GM18870 (cell line): ENCODE data around the gene NPFFR1.
"Not testable (repeated sequence)": the region's sequence is repeated elsewhere in the genome, so short reads cannot be mapped to it uniquely, and the experiment has no call there.

Experiments used
- ATAC-seq: cut with Tn5 transposase; IDR thresholded peaks from one replicate; pipeline ENCODE4 v1.9.1; 2021; ENCODE audit warnings: moderate library complexity; ENCODE audit not compliant: unreplicated experiment

The NPFFR1 gene

GRCh38 chr10:70260734-70261133, 23.1 kb downstream of the NPFFR1 start:
- no peak for ATAC-seq

DNA sequence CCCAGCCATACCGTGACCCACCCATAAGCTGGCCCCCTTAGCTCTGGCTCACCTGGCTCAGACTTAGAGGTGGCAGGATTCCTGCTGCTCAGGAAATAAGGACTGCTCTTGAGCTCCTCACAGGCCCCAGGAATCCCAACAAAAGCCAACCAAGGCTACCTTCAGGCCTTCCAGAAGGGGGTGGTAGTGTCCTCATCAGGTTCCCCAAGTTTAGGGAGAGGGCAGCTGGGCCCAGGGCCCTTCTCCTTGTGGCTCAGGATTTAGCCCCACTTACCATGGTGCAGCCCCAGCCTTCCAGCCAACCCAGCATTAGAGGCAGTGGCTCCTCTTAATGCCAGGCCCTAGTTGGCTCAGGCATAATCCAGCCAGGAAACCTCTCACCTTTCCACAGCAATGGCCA, 23.5 kb downstream of the NPFFR1 start:
- no peak for ATAC-seq

GRCh38 chr10:70258216-70258615, 25.6 kb downstream of the NPFFR1 start:
- ATAC-seq: no peak

- not testable (repeated sequence) for ATAC-seq
Measured at GRCh38 chr10:70257816-70258215, 26.0 kb downstream of the NPFFR1 start.

DNA sequence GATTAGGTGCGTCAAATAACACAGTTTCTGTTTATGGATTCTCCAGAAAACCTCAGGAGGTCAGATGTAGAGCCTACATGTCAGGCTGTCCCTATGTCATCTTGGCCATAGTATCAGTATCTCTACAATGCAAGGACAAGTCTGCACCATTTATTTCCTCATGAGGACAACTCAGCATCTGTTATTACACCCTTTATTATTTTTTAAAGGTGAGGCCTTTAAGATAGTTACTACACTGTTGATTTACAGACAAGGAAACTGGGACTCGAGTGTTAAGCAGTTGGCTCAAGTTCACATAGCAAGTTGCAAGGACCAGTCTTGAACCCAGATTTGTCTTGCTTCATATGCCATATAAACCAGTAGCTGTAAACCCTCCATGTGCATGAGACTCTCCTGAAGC, 27.3 kb downstream of the NPFFR1 start:
- no peak for ATAC-seq

DNA sequence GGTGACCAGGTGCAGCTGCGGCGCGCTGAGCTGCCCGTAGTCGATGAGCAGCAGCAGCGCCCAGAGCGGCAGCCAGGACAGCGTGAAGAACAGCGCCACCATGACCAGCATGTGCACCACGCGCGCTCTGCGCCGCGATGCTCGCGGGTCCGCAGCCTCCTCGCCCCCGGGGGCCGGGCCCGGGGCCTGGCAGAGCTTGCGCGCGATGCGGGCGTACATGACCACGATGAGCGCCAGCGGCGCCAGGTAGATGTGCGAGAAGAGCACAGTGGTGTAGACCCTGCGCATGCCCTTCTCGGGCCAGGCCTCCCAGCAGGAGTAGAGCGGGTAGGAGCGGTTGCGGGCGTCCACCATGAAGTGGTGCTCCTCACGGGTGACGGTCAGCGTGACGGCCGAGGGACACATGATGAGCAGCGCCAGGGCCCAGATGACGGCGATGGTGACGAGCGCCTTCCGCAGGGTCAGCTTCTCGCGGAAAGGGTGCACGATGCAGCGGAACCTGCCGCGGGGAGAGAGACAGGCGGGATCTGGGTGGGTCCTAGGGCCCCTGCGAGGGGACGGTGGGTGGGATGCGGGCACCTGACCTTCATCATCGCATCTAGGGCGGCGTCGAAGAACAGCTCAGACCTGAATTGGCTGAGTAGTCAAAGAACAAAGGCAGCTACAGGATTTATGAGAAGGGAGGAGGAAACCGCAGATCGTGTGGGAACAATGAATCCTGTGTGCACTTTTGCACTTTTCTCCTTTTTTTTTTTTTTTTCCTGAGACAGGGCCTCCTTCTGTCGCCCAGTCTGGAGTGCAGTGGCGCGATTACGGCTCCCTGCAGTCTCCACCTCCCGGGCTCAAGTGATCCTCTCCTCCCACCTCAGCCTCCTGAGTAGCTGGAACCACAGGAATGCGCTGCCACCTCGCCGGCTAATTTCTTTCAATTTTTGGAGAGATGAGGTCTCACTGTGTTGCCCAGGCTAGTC, 28.2 kb downstream of the NPFFR1 start:
- no peak for ATAC-seq

- no peak for ATAC-seq
Measured at GRCh38 chr10:70254778-70255328, 29.0 kb downstream of the NPFFR1 start.

DNA sequence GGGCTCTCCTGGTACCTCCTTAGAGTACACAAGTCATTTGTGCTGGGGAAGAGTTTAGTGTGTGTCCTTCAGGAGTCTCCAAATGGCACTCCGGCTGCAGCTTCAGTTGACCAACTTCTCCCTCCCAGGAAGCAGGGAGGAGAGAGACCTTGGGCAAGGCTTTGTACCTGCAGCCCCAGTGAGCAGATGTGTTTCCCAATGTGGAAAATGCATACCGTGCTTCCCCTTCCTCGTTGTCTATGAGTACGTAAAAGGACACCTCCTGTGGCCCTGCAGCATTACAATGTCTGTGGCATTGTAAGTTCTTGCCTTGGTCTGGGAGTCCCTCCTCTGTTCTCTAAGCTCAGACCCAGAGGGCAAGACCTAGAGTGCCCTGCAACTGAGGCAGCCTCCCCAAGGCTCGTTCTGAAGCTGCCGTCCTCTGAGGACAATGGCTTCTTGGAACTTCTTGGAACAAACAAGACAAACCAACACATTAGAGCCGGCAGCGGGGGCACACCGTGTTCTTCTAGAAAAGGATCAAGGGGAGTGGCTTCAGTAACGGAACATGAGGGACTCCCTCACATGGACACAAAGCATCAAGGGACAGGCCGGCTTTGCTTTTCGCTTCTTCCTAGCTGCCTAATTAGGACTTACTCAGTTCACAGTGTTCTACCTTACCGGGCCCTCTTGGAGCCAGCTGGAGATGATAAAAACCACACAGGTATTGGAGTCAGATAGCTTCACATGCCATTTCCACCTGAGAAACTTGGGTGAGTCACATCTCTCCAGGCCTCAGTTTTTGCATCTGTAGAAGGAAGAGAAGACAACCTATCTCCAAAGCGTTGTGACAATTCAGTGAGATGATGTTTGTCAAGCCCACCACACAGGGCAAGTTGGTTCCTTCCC, 29.7 kb downstream of the NPFFR1 start:
- no peak for ATAC-seq

- ATAC-seq: no peak
Measured at GRCh38 chr10:70250961-70251680, 32.7 kb downstream of the NPFFR1 start.

DNA sequence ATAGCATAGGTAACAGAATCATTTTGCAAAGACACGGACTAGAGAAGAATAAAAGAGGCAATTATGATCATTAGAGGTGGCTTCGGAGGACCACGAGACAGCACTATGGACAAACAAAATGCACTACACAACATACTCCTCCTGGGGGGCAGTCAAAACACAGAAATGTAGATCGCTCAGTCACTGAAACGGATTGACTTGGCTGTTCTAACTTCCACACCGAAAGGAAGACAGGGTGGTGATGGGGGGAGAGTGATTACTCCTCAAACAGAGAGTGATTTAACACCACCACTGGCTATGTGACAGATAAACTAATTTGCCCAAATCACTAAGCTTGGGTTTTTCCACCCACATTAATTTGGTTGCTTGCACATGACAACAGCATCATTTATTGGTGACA, 36.4 kb downstream of the NPFFR1 start:
- no peak for ATAC-seq

DNA sequence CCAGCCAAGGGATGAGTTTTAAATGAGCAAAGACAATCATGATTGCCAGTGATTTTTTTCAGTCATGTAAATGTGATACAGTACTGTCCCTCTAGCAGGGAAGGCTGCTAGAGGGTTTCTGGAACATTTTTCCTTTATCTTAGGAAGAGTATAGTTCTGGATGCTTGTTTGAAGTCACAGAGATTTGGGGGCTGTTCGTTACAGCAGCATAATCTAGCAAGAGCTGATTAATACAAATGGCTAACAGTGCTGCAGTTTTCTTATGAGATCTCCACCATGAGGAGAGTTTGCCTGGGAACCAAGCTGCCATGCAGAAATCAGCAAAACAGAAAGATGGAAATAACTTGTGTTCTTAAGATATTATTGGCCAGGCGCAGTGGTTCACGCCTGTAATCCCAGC, 42.7 kb downstream of the NPFFR1 start:
- ATAC-seq: no peak

GRCh38 chr10:70239986-70240385, 43.8 kb downstream of the NPFFR1 start:
- ATAC-seq: not testable (repeated sequence)

DNA sequence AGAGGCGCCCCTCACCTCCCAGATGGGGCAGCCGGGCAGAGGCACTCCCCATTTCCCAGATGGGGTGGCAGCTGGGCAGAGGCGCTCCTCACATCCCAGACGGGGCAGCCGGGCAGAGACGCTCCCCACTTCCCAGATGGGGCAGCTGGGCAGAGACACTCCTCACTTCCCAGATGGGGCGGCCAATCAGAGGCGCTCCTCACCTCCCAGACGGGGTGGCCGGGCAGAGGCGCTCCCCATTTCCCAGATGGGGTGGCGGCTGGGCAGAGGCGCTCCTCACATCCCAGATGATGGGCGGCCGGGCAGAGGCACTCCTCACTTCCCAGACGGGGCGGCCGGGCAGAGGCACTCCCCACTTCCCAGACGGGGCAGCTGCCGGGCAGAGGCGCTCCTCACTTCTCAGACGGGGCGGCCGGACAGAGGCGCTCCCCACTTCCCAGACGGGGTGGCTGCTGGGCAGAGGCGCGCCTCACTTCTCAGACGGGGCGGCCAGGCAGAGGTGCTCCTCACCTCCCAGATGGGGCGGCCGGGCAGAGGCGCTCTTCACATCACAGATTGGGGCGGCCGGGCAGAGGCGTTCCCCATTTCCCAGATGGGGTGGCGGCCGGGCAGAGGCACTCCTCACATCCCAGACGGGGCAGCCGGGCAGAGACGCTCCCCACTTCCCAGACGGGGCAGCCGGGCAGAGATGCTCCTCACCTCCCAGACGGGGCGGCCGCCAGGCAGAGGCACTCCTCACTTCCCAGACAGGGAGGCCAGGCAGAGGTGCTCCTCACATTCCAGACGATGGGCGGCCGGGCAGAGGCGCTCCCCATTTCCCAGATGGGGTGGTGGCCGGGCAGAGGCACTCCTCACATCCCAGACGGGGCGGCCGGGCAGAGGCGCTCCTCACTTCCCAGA, 44.5 kb downstream of the NPFFR1 start:
- ATAC-seq: not testable (repeated sequence)

DNA sequence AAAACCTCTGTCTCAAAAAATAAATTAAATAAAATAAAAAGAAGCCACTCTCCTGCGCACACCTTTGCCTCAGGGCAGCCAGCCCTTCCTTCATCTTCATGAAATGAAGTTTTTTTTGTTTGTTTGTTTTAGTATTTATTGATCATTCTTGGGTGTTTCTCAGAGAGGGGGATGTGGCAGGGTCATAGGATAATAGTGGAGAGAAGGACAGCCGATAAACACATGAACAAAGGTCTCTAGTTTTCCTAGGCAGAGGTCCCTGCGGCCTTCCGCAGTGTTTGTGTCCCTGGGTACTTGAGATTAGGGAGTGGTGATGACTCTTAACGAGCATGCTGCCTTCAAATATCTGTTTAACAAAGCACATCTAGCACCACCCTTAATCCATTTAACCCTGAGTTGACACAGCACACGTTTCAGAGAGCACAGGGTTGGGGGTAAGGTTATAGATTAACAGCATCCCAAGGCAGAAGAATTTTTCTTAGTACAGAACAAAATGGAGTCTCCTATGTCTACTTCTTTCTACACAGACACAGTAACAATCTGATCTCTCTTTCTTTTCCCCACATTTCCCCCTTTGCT, 45.8 kb downstream of the NPFFR1 start:
- ATAC-seq: not testable (repeated sequence)

DNA sequence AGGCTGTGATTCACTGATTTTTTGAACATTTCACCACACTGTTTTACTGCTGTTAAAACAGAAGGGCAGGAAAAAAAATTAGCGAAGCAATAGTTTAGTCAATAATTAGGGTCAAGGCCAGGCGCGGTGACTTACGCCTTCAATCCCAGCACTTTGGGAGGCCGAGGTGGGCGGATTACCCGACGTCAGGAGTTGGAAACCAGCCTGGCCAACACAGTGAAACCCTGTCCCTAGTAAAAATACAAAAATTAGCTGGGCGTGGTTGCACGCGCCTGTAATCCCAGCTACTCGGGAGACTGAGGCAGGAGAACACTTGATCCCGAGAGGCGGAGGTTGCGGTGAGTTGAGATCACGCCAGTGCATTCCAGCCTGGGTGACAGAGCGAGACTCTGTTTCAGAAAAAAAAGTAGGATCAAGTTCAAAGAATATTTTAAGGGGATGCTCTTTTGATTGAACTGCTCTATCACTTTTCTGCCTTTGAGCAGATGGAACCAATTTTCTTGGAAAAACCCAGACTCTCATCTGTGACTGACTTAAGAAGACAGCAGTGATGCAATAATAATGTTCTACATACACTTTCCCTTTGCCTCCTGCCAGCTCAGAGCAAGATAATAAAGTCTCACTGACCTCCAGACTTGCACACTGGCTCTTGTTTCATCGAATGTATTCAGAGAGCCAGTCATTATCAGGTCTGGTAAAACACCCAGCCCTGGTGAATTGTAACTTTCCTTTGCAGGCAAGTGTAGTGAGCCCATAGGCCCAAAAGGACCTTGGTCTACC, 48.9 kb downstream of the NPFFR1 start:
- no peak for ATAC-seq

GRCh38 chr10:70233939-70234300, 49.9 kb downstream of the NPFFR1 start:
- no peak for ATAC-seq

DNA sequence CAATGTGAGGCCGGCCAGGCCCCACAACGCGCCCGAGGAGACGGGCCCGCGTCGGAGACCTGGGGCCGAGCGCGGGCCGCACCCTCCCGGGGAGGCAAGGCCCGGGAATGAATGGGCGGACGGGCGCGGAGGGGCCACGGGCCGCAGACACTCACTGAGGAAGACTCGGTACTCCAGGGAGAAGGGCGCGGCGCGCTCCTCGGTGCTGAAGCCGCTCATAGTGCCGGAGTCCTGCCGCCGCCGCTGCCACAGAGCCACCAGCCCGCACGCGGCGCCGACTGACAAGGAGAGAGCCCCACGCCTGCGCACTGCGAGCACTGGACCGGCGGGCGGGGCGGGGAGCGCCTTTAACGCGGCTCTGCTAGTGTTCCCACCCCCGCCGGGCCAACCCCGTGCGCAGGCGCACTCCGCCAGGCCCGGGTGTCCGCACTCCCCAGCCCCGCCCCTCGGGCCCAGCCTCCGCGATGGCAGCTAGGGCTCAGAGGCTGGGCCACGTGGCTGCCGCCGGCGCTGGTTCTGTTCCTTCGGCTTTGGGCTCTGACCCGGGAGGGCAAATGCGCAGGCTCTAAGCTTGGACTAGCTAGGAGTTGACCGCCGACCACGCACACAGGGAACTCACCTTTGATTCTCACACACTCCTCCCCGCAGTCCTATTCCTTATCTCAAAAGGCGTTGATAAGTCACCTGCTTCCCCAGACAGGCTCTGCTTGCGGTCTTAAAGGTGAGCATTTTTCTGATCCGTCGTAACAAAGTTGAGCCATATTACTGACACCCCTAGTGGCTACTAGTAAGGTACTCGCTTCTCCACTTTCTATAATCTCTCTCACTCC, 50.5 kb downstream of the NPFFR1 start, which contains the start of gene PPA1:
TSS of gene PPA1 (minus strand) at position 321 of the 830 bp plus-strand sequence. CDS start at position 219, 102 bp downstream.
- peak; percentile 61 for ATAC-seq

DNA sequence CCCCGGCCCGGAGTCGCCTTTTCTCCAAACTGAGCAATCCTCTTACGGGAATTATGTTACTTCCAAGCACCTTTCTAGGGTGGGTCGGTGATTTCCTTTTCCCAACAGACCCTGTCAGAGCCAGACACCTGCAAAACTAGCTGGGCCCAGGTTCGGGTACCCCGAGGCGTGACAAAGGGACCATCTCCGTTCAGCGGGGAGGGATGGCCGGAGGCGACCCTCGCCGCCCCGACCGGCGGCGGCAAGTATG, 51.0 kb downstream of the NPFFR1 start:
- no peak for ATAC-seq
